ENCODE results near the gene GATAD2B. TPM values are rescaled to one million over a fixed set of nuclear protein-coding genes. Genes with fewer than 3 reads are reported as not detected.
A peak's percentile ranks its signal among the peaks of the same experiment; 100 is the strongest.

GATAD2B gene
- total RNA-seq, 1 experiment from 2014 or later, result 46.9 TPM

DNA sequence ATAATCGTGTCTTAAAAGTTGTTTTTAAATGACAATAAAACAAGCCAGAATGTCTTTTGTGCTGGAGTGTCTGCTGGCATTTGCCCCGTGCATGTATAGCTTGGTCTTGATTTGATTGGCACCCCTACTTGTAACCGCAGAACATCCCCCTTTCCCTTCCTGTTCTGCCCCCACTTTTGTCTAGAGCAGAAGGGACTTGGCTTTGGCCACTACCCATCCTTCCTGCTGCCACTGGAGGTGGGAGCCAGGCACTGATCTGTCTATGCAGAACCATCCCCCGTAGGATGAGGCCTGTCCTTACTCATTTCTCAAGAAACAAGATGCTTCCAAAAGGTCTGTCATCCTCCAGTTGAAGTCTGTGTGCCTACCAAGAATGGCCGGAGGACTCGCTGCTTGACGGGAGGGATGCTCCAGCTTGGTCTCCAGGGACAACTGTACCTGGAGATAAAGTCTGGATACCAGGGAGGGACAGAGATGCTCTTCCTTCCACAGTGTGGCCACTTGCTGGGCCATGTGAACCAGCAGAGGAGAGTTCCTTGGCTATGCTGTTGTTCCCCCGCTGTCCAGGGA, 148.7 kb downstream of the GATAD2B start:
- no peaks in the 10 kb centered on the region for H3K9me3 Mint-ChIP-seq
- POLR2A ChIA-PET, result no interaction called here

DNA sequence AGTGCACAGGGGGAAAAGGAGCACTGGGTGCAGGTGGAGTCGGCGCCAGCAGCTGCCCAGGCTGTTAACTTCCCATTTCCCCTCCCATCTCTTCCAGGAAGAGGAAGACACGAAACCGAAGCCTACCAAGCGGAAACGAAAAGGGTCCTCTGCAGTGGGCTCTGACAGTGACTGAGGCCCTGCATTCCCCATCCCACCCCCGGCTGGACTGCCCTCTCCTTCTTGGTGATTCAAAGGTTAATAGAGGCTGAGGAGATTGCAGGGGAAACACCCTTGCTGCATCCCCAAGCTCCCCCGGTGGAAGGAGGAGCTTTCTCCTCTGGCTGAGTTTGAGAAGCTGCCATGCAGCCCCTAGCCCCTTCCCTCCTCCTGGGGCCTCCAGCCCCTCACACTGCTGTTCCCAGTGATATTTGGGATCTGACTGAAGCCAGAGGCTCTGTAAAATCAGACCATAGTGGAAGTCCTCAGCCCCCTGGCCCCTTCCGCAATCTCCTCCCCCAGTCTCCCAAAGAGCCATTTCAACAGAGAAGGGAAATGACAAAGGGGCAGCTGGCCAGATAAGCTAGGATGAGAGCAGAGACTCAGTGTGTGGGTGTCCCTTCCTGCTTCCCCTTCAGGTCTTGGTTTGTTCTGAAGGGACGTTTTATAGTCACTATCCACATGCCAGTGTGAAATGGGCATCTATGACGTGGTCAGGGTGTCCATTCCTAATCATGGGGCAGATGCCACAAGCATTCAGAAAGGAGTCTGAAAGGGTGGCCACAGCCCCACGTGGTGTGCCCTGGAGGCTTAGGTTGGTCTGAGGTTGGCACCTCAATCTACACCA, 149.5 kb downstream of the GATAD2B start:
- TF ChIP-seq, protein P1, sequence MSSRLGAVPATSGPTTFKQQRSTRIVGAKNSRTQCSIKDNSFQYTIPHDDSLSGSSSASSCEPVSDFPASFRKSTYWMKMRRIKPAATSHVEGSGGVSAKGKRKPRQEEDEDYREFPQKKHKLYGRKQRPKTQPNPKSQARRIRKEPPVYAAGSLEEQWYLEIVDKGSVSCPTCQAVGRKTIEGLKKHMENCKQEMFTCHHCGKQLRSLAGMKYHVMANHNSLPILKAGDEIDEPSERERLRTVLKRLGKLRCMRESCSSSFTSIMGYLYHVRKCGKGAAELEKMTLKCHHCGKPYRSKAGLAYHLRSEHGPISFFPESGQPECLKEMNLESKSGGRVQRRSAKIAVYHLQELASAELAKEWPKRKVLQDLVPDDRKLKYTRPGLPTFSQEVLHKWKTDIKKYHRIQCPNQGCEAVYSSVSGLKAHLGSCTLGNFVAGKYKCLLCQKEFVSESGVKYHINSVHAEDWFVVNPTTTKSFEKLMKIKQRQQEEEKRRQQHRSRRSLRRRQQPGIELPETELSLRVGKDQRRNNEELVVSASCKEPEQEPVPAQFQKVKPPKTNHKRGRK (CRISPR knock-in tag; IDR thresholded peaks at IDR 0.05; ENCODE audit: borderline replicate concordance), result no peak
- no peak for TF ChIP-seq FOXP1 (CRISPR knock-in tag; IDR thresholded peaks at IDR 0.05; ENCODE audit: borderline replicate concordance)
- TF ChIP-seq, protein P2, sequence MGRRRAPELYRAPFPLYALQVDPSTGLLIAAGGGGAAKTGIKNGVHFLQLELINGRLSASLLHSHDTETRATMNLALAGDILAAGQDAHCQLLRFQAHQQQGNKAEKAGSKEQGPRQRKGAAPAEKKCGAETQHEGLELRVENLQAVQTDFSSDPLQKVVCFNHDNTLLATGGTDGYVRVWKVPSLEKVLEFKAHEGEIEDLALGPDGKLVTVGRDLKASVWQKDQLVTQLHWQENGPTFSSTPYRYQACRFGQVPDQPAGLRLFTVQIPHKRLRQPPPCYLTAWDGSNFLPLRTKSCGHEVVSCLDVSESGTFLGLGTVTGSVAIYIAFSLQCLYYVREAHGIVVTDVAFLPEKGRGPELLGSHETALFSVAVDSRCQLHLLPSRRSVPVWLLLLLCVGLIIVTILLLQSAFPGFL (CRISPR knock-in tag; IDR thresholded peaks at IDR 0.05; ENCODE audit: borderline replicate concordance), result no peak
- TF ChIP-seq IRF2 (CRISPR knock-in tag; IDR thresholded peaks at IDR 0.05; ENCODE audit: borderline replicate concordance, low read depth), result no peak
- no peak for TF ChIP-seq FOXK1 (CRISPR knock-in tag; IDR thresholded peaks at IDR 0.05)
- TF ChIP-seq, protein P3, sequence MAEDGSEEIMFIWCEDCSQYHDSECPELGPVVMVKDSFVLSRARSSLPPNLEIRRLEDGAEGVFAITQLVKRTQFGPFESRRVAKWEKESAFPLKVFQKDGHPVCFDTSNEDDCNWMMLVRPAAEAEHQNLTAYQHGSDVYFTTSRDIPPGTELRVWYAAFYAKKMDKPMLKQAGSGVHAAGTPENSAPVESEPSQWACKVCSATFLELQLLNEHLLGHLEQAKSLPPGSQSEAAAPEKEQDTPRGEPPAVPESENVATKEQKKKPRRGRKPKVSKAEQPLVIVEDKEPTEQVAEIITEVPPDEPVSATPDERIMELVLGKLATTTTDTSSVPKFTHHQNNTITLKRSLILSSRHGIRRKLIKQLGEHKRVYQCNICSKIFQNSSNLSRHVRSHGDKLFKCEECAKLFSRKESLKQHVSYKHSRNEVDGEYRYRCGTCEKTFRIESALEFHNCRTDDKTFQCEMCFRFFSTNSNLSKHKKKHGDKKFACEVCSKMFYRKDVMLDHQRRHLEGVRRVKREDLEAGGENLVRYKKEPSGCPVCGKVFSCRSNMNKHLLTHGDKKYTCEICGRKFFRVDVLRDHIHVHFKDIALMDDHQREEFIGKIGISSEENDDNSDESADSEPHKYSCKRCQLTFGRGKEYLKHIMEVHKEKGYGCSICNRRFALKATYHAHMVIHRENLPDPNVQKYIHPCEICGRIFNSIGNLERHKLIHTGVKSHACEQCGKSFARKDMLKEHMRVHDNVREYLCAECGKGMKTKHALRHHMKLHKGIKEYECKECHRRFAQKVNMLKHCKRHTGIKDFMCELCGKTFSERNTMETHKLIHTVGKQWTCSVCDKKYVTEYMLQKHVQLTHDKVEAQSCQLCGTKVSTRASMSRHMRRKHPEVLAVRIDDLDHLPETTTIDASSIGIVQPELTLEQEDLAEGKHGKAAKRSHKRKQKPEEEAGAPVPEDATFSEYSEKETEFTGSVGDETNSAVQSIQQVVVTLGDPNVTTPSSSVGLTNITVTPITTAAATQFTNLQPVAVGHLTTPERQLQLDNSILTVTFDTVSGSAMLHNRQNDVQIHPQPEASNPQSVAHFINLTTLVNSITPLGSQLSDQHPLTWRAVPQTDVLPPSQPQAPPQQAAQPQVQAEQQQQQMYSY (CRISPR knock-in tag; IDR thresholded peaks at IDR 0.05), result no peak
- TF ChIP-seq ZNF423 (CRISPR knock-in tag; IDR thresholded peaks at IDR 0.05), result no peak
- no peak for TF ChIP-seq MYBL2 (CRISPR knock-in tag; IDR thresholded peaks at IDR 0.05)
- no peak for TF ChIP-seq SP1 (CRISPR knock-in tag; conservative IDR thresholded peaks at IDR 0.05)
- no peak for TF ChIP-seq NR2C2 (CRISPR knock-in tag; IDR thresholded peaks at IDR 0.05)
- TF ChIP-seq ZNF121 (CRISPR knock-in tag; IDR thresholded peaks at IDR 0.05), result no peak
- no peak for TF ChIP-seq NFE2L1 (CRISPR knock-in tag; IDR thresholded peaks at IDR 0.05)
- no peak for TF ChIP-seq NR3C1 (CRISPR knock-in tag; conservative IDR thresholded peaks at IDR 0.05; ENCODE audit: low read depth)
- no peak for TF ChIP-seq FOXJ3 (CRISPR knock-in tag; IDR thresholded peaks at IDR 0.05; ENCODE audit: borderline replicate concordance)
- TF ChIP-seq TEAD1 (CRISPR knock-in tag; IDR thresholded peaks at IDR 0.05), result no peak
- ATAC-seq, result no peak
- Mint-ChIP-seq H3K9me3 (no peaks in the 10 kb centered on the region), H3K4me1 (peaks cover 50% of the 10 kb centered on the region), H3K27me3 (ENCODE audit: low read depth) (no peaks in the 10 kb centered on the region), H3K27ac (no peak overlapping the region), H3K4me3 (peak overlapping the region; percentile 16; the same call in 1 of the 2 replicates), H3K36me3 (peaks cover 30% of the 10 kb centered on the region)
- DNase-seq (ENCODE audit: low spot score), result no peak
- POLR2A ChIA-PET, result no interaction called here
- CTCF ChIA-PET, result interaction anchor here (0.9 to 4.7 kb wide), 7 partner anchors 10 to 140 kb away, joined by 3 to 52 read pairs (median 4); partner anchors contain the start of genes CHTOP and NPR1

More for the DNA sequence above, 148.7 kb downstream of the GATAD2B start:
- Mint-ChIP-seq H3K36me3 (peaks cover 23% of the 10 kb centered on the region), H3K27me3 (ENCODE audit: low read depth) (no peaks in the 10 kb centered on the region), H3K4me1 (peaks cover 50% of the 10 kb centered on the region), H3K4me3 (peak overlapping the region; percentile 86), H3K27ac (peak overlapping the region; percentile 97; the same call in 1 of the 2 replicates)
- TF ChIP-seq TEAD4 (CRISPR knock-in tag; IDR thresholded peaks at IDR 0.05) (no peak), ZNF219 (CRISPR knock-in tag; IDR thresholded peaks at IDR 0.05; ENCODE audit: borderline replicate concordance) (no peak), MXD4 (CRISPR knock-in tag; IDR thresholded peaks at IDR 0.05; ENCODE audit: borderline replicate concordance) (no peak), ZNF396 (CRISPR knock-in tag; IDR thresholded peaks at IDR 0.05; ENCODE audit: borderline replicate concordance) (no peak), CBFB (CRISPR knock-in tag; IDR thresholded peaks at IDR 0.05; ENCODE audit: low read depth) (no peak), NFATC4 (CRISPR knock-in tag; IDR thresholded peaks at IDR 0.05) (no peak)
- TF ChIP-seq, protein P2 (CRISPR knock-in tag; IDR thresholded peaks at IDR 0.05; ENCODE audit: borderline replicate concordance), result no peak
- CTCF ChIA-PET, result interaction anchor here (0.7 to 4.7 kb wide), 4 partner anchors 23 to 219 kb away, joined by 3 to 52 read pairs (median 6); partner anchors contain the start of genes CHTOP and NPR1
- ATAC-seq, result no peak
- DNase-seq (ENCODE audit: low spot score), result no peak

Data from WTC11 (cell line).